GM21367 (cell line): ENCODE results near the gene CFL1.
A peak's percentile ranks its signal among the peaks of the same experiment; 100 is the strongest.

ENCODE experiments used
- ATAC-seq: cut with Tn5 transposase; IDR thresholded peaks from one replicate; pipeline ENCODE4 v1.9.1; 2021; ENCODE audit not compliant: unreplicated experiment

The CFL1 gene

GRCh38 chr11:65888163-65888814 lies 30.3 kb upstream of the CFL1 start, which contains the start of gene FIBP:
FIBP (minus strand) TSS chr11:65888471; CDS start chr11:65888418, 53 bp downstream.
- peak; percentile 32 for ATAC-seq

DNA sequence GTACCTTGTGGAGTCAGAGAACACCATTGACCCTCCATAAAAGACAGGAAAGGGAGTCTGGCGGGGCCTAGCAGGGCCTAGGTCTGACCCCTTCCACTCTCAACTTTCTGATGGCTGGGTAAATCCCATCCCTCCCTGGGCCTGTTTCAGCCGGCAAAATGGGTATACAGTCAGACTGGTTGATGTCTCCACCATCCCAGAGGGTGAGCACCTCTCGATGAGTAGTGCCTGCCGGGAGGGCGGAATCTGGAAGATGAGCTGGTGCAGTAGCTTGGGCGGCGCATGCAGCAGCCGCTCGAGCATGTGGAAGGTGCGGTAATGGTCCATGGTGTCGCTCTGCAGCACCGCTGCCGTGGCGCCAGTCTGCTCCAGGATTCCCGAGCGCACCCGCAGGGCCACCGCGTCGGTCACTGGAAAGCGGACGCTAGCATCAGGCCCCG lies 29.8 kb upstream of the CFL1 start:
- ATAC-seq, result no peak

DNA sequence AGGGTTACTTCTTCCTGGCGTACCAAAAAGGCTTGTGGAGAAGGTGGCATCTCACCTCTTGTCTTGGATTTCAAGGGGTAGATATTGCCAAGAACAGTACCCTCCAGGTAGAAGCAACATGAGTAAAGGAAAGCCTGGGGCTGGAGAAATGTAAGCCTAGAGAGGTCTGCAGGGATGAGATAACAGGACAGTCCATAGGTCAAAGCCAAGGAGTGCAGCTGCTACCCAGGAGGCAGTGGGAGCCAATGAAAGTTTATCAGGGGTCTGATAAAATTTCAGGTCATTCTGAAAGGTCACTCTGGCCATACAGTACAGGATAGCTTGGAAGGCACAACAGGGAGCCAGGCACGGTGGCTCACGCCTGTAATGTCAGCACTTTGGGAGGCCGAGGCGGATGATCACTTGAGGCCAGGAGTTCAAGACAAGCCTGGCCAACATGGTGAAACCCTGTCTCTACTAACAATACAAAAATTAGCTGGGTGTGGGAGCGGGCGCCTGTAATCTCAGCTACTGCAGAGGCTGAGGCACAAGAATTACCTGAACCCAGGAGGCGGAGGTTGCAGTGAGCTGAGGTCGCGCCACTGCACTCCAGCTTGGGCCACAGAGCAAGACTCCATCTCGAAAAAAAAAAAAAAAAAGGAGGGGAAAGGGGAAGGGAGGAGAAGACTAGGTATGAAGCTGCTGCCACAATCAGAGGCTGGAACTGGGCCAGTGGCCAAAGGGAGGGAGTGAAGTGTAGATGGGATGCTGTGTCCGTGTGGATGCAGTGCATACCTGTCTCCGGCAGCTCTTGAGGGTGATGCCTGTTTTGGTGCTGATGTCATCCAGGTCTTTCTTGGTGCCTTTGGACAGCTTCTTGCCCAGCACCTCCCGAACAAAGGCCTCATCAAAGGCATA lies 29.1 kb upstream of the CFL1 start:
- no peak for ATAC-seq

DNA sequence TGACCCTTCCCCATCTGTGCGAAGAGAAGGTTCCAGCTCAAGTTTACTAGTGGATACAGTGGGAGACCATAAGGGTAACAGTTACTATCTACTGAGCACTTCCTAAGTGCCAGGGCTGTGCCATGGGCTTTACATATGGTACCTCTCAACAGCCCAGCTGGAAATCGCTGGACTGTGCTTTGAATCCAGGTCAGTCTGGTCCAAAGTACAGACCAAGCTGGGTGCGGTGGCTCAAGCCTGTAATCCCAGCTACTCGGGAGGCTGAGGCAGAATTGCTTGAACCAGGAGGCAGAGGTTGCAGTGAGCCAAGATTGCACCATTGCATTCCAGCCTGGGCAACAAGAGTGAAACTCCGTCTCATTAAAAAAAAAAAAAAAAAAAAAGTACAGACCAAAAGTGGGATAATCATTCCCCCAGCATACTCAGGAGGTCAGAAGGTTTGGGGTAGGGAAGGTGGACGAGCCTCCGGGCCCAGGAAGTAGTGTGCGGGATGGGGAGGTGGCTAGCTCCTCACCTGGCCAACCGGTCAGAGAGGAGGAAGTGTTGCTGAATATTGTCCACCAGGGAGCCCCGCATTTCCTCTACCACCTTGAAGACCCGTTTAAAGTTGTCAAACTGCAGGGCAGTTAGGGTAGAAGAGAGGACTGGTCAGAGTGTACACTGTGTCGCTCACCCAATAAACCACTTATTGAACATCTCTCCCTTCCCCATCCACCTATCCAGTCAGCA lies 28.0 kb upstream of the CFL1 start:
- no peak for ATAC-seq

DNA sequence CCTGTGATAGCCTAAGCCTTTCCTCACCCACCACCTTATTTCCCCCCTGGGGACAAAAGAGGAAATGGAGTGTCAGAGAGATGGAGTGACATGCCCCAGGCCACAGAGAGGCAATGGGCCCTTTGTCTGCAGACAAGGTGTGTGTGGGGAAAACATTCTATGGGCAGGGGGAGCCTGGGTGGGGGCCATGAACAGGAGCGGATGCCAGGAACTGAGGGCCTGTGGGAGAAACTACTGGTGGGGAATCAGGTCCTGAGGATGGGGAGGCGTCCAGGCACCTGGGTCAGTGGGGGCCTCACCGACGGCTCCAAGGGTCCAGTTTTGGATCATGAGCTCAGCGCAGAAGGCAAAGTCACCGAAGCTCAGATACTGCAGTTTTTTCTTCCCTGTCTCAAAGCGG lies 27.3 kb upstream of the CFL1 start:
- no peak for ATAC-seq

GRCh38 chr11:65884716-65885092 lies 26.7 kb upstream of the CFL1 start:
- no peak for ATAC-seq

GRCh38 chr11:65883786-65884715 lies 26.1 kb upstream of the CFL1 start:
- ATAC-seq, result no peak

DNA sequence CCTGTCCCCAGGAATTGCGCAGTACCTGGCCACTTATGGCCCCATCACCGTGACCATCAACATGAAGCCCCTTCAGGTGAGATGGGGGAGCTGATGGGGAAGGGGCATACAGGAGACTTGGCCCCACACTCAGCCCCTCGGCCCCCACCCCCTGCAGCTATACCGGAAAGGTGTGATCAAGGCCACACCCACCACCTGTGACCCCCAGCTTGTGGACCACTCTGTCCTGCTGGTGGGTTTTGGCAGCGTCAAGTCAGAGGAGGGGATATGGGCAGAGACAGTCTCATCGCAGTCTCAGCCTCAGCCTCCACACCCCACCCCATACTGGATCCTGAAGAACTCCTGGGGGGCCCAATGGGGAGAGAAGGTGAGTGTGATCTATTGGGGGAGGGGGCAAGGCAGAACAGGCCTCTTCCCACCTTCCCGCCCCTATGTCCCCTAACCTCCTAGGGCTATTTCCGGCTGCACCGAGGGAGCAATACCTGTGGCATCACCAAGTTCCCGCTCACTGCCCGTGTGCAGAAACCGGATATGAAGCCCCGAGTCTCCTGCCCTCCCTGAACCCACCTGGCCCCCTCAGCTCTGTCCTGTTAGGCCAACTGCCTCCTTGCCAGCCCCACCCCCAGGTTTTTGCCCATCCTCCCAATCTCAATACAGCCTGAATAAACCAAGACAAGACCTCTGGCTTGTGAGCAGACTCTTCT lies 25.2 kb upstream of the CFL1 start:
- ATAC-seq, result no peak

DNA sequence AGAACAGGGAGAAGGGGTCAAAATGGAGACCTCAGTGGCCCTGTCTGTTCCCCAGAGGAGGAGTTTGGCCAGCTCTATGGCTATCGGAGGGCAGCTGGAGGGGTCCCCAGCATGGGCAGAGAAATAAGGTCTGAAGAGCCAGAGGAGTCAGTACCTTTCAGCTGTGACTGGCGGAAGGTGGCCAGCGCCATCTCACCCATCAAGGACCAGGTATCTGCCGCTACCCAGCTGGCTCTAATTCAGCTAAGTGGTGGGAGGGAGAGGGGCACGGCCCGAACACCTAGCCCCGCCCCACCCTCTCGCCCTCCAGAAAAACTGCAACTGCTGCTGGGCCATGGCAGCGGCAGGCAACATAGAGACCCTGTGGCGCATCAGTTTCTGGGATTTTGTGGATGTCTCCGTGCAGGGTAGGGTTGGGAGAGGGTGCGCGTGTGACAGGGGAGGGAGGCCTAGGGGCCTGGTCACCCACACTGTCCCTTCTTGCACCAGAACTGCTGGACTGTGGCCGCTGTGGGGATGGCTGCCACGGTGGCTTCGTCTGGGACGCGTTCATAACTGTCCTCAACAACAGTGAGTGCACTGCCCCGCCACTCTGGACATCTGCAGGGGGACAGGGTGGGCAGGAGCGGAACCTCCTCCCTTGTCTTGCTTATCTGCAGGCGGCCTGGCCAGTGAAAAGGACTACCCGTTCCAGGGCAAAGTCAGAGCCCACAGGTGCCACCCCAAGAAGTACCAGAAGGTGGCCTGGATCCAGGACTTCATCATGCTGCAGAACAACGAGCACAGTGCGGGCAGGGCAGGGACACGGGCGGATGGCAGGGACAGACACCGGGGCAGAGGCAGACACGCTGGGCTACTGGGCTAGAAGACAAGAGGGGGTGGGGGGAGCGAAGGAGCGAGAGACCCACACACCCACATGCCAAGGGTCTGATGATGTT lies 24.4 kb upstream of the CFL1 start:
- no peak for ATAC-seq

GRCh38 chr11:65880844-65881421 lies 23.0 kb upstream of the CFL1 start:
- no peak for ATAC-seq

DNA sequence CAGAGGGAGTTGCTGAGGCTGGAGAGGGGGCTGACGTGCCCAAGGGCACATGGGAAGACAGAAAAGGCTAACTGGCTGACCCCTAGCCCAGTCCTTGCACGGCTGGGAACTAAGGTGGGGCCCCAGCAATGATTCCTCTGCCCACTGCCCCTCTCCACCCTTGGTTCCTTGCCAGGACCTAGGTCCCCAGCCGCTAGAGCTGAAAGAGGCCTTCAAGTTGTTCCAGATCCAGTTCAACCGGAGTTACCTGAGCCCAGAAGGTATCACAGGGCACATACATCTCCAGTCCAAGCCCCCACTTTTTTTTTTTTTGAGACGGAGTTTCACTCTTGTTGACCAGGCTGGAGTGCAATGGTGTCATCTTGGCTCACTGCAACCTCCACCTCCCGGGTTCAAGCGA lies 22.0 kb upstream of the CFL1 start:
- ATAC-seq, result no peak

DNA sequence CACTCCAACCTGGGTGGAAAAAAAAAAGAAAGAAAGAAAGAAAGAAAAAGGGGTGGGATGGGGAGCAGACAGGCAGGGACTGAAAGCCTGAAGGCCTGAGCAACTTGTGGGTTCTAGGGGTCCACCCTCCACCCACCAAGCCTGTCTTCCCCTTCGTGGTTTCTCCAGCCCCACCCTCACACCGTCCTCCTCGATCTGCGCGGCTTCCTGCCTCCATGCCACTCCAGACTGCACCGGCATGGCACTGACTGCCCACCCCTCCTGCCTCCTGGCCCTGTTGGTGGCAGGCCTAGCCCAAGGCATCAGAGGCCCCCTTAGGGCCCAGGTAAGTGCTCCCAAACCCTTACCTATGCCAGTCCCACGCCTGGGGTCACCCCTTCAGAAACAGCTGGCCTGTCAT lies 21.6 kb upstream of the CFL1 start, which contains the start of gene CTSW:
CTSW (plus strand) TSS at position 221 of the 400 bp plus-strand sequence; CDS start at position 239, 18 bp downstream.
- ATAC-seq, result no peak

GRCh38 chr11:65873318-65874156 lies 15.6 kb upstream of the CFL1 start:
- ATAC-seq, result peak; percentile 60

DNA sequence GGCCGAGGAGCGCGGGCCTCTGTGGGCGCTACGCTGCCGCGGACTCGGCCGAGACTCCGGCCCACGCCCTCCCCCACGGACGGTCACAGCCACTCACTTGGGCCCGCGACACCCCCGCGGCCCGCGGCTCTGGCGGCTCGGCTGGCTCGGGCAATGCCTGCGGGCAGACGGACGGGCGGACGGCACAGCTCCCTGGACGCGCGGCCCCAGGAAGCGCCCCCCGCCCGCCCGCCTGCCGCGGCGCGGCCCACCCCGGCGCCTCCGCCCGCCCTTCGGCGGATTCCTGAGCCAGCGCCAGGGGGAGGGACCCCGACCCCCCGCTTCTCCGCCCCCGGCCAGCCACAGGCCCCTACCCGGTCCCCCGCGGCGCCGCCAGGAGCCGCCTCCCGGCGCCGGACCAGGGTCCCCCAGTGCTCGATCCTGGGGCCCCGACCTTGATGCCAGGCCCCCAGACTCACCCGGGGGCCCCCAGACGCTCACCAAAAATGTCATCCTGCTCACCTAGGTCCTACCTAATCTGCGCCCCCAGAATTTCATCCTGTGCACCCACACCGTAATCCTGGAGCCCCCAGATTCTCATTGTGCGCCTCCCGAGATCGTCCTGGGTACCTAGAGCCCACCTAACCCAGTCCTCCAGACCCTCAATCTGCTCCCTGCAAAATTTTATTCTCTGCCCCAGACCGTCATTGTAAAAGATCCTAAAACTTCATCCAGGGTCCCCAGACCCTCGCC lies 14.8 kb upstream of the CFL1 start, which contains the start of gene EFEMP2:
EFEMP2 (minus strand) TSS at position 215 of the 732 bp plus-strand sequence. CDS start 446 bp downstream, outside the sequence.
- no peak for ATAC-seq

DNA sequence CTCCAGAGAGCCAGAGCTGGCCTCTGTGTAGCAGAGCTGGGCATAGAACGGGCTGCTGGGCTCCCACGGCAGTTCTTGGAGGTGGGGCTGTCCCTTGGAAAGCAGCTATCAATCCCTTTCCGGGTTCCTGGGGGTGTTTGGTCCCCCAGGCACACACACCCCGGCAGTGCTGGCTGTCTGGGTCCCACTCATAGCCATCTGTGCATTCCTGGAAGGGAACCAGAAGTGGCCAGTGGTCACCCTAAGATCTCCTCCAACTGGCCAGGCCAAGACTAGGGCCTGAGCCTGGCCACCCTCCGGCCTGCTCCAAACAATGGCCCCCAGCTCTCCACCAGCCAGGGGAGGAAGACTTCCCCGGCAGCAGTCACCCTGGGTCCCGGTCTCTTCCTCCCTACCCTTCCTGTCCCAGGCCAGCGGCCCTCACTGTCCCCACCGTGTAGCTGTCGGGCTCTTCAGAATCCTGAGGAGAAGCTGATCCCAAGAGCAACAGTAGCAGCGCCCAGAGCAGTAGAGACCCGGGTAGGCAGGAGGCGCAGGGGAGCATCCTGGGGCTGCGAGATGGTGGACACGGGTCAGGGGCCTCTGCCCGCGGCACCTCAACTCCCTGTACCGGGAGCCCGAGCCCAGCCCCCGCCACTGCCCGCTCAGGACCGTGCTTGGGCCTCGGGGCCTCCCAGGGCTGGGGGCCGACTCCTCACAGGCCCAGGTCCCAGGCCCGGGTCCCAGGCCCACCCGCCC lies 14.0 kb upstream of the CFL1 start:
- no peak for ATAC-seq
